Mesodermal cell (in vitro differentiated cells): ENCODE measurements around the gene GCNT2.
"Not testable (repeated sequence)": the region's sequence is repeated elsewhere in the genome, so short reads cannot be mapped to it uniquely, and the experiment has no call there.

Source experiments
- H3K27ac ChIP-seq: 2 replicates; pipeline ENCODE4 v1.7.0; 2013; ENCODE audit warnings: mild to moderate bottlenecking, low read depth, low read length, moderate library complexity; ENCODE audit not compliant: severe bottlenecking
- H3K36me3 ChIP-seq: 2 replicates; pipeline ENCODE4 v1.7.1; 2013; ENCODE audit warnings: mild to moderate bottlenecking, low read length, moderate library complexity; ENCODE audit not compliant: control insufficient read depth, insufficient read depth
- H3K4me1 ChIP-seq: one replicate; pipeline ENCODE4 v1.7.1; 2013; ENCODE audit warnings: mild to moderate bottlenecking, low read length; ENCODE audit not compliant: insufficient read depth, control insufficient read depth, poor library complexity, severe bottlenecking
- H3K4me3 ChIP-seq: 2 replicates; pipeline ENCODE4 v1.7.0; 2013; ENCODE audit warnings: low read length, control low read depth, mild to moderate bottlenecking; ENCODE audit not compliant: insufficient read depth, poor library complexity, severe bottlenecking; ENCODE audit errors: extremely low read depth
- H3K9me3 ChIP-seq: 2 replicates; pipeline ENCODE4 v1.7.1; 2013; ENCODE audit warnings: mild to moderate bottlenecking, low read length, moderate library complexity; ENCODE audit not compliant: control insufficient read depth
- WGBS, 2 experiments: methylation state at CpG; one replicate each; pipeline ENCODE4 v1.1.5; 2013; ENCODE audit warnings: missing lambda C conversion rate in 2 of 2; ENCODE audit not compliant: insufficient coverage in 2 of 2; 5-methylcytosine and 5-hydroxymethylcytosine counted together

GCNT2 gene

DNA sequence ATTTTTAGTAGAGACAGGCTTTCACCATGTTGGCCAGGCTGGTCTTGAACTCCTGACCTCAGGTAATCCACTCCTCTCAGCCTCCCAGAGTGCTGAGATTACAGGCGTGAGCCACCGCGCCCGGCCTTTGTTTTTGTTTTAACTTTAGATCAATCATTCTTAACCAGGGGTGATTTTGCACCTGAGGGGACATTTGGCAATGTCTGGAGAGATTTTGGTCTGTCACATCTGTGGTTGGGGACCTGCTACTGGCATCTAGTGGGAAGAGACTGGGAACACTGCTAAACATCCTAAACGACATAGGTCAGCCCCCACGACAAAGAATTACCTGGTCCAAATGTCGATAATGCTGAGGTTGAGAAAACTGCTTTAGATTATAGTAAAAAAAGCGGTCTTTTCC, 91.0 kb downstream of the GCNT2 start:
- Histone ChIP-seq H3K4me1 (no peaks in the 10 kb centered on the region), H3K36me3 (no peaks in the 10 kb centered on the region), H3K27ac (no peak overlapping the region), H3K4me3 (no peak overlapping the region), H3K9me3 (no peaks in the 10 kb centered on the region)
- WGBS, 2 experiments = 92 to 100% methylated on average over 3 to 4 of the region's 8 CpGs

DNA sequence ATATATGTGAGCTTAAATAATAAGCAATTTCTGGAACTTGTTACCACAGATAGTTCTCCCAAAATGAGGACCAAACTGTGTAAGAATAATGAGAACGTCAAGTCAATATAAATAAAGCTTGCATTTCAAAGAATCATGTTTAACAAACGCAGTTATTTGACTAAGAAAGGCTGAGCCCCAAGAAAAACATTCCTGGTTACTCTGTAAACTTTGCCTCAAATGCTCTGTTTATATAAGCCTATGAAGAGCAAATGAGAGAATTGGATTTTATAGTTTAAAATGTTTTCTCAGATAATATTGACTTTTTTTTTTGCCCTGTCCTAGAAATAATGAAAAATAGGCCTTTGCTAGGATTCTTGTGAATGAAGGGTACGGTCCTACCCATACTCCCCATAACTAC, 91.9 kb downstream of the GCNT2 start:
- no CpG with 5 or more reads among the region's 3 CpGs for WGBS, 2 experiments
- H3K36me3 ChIP-seq = no peaks in the 10 kb centered on the region
- no peaks in the 10 kb centered on the region for H3K9me3 ChIP-seq
- no peak overlapping the region for H3K4me3 ChIP-seq
- no peaks in the 10 kb centered on the region for H3K4me1 ChIP-seq
- no peak overlapping the region for H3K27ac ChIP-seq

DNA sequence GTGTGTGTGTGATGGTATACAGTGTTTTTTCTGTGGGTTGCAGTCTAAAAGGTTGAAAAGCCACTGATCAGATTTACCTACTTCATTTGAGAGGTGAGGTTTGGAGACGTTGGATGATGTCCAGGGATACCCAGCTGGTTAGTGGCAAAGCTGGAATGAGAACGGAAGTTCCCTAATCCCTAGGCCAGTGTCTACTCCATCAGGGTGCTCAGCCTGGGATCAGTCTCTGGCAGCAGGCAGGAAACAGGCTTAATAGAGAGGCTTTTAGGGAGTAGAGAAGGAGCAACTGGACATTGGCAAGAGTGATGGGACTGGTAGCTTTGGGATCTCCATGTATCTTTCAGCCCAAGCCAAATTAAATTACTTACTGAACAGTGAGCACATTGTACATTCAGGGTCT, 92.6 kb downstream of the GCNT2 start:
- no peak overlapping the region for H3K27ac ChIP-seq
- no peaks in the 10 kb centered on the region for H3K9me3 ChIP-seq
- no peaks in the 10 kb centered on the region for H3K4me1 ChIP-seq
- H3K36me3 ChIP-seq = no peaks in the 10 kb centered on the region
- WGBS, 2 experiments = 100% methylated on average over 1 of the region's 2 CpGs; no CpG with 5 or more reads in 1 of the 2 experiments
- no peak overlapping the region for H3K4me3 ChIP-seq

DNA sequence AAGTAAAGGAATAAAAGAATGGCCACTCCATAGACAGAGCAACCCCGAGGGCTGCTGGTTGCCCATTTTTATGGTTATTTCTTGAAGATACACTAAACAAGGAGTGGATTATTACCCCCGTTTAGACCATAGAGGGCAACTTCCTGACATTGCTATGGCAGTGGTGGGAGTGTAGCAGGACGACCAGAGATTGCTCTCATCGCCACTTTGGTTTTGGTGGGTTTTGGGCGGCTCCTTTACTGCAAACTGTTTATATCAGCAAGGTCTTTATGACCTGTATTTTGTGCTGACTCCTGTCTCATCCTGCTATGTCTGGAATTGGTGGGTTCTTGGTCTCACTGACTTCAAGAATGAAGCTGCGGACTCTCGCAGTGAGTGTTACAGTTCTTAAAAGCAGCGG, 94.5 kb downstream of the GCNT2 start:
- no peaks in the 10 kb centered on the region for H3K36me3 ChIP-seq
- H3K27ac ChIP-seq = no peak overlapping the region
- no peaks in the 10 kb centered on the region for H3K9me3 ChIP-seq
- H3K4me1 ChIP-seq = peaks cover 6% of the 10 kb centered on the region
- WGBS, 2 experiments = 83 to 92% methylated on average over 5 to 7 of the region's 8 CpGs
- no peak overlapping the region for H3K4me3 ChIP-seq

DNA sequence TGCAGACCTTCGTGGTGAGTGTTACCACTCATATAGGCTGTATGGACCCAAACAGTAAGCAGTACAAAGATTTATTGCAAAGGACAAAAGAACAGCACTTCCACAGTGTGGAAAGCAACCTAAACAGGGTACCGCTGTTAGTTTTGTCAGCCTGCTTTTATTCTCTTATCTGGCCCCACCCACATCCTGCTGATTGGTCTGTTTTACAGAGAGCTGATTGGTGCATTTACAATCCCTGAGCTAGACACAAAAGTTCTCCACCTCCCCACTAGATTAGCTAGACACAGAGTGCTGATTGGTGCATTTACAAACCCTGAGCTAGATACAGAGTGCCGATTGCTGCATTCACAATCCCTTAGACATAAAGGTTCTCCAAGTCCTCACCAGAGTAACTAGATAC, 95.1 kb downstream of the GCNT2 start:
- not testable (repeated sequence) for H3K4me3 ChIP-seq, H3K4me1 ChIP-seq, H3K36me3 ChIP-seq, H3K27ac ChIP-seq, H3K9me3 ChIP-seq
- 90 to 93% methylated on average over 2 to 3 of the region's 3 CpGs for WGBS, 2 experiments

DNA sequence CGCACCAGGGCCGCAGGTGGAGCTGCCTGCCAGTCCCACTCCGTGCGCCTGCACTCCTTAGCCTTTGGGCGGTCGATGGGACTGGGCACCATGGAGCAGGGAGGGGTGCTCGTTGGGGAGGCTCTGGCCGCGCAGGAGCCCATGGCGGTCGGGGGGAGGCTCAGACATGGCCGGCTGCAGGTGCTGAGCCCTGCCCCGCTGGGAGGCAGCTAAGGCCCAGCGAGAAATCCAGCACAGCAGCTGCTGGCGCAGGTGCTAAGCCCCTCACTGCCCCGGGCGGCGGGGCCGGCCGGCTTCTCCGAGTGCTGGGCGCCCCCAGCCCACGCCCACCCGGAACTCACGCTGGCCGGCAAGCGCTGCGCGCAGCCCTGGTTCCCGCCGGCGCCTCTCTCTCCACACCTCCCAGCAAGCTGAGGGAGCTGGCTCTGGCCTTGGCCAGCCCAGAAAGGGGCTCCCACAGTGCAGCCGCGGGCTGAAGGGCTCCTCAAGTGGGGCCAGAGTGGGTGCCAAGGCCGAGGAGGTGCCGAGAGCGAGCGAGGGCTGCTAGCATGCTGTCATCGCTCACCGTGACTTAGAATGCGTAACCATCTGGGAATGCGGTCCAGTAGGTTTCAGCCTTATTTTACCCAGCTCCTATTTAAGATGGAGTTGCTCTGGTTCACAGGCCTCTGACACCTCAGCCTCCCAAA, 96.0 kb downstream of the GCNT2 start:
- Histone ChIP-seq H3K4me3 (no peak overlapping the region), H3K4me1 (peaks cover 6% of the 10 kb centered on the region), H3K36me3 (no peaks in the 10 kb centered on the region), H3K27ac (no peak overlapping the region), H3K9me3 (no peaks in the 10 kb centered on the region)
- WGBS, 2 experiments = 94% methylated on average over 23 to 42 of the region's 42 CpGs

DNA sequence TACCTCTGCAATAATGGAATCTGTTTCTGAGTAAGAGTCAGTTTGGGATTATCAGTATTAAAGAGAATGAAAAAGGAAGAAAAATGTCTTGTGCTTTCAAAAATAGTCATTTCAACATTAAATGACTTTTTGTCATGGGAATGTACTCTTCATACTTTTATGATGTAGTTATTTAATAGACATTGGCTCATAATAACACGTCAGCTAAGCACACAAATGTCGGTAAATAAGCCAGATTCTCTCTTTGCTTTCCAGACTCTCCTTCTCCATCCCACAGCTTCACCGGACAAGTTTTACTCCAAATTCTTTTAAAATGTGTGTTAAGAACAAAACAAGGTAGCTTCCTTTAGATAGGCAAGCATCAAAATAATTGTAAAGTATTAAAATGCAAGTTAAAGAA, 97.3 kb downstream of the GCNT2 start:
- Histone ChIP-seq H3K27ac (no peak overlapping the region), H3K4me1 (peaks cover 6% of the 10 kb centered on the region), H3K36me3 (peaks cover 3% of the 10 kb centered on the region), H3K9me3 (no peaks in the 10 kb centered on the region), H3K4me3 (no peak overlapping the region)
- no CpG with 5 or more reads among the region's 3 CpGs for WGBS, 2 experiments

DNA sequence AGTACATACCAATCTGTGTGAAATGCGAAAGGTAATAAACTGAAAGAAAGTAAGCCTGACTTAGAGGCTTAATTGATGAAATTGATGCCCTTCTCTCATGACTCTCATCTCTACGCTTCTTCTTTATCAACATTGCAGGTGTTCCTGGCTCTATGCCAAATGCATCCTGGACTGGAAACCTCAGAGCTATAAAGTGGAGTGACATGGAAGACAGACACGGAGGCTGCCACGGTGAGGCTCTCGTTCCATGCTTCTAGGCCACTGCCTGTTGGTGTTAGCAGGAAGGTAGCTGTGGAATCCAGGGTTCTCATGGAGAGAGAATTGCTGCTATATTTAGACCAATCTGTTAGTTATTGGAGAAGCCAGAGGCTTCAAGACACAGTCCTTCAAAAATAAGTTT, 100.1 kb downstream of the GCNT2 start:
- H3K4me1 ChIP-seq = peaks cover 6% of the 10 kb centered on the region
- H3K27ac ChIP-seq = no peak overlapping the region
- peaks cover 3% of the 10 kb centered on the region for H3K36me3 ChIP-seq
- 97 to 100% methylated on average over 5 of the region's 5 CpGs for WGBS, 2 experiments
- H3K4me3 ChIP-seq = no peak overlapping the region
- H3K9me3 ChIP-seq = no peaks in the 10 kb centered on the region

DNA sequence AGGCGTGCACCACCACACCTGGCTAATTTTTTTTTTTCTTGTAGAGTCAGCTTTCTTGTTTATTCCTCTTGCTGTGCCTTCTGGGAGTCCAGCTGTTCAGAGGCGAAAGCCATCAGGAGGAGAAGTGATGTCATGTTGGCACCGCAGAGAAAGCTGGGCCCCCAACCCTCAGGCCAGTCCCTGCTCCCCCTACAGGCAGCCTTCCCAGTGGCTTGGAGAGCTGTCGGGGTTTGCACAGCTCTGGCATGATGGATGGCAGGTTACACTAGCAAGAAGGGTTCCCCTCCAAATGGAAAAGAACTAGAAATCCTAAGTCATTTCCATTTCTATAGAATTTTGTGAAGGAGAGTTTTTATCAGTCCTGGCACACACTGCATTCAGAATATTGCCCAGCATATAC, 100.7 kb downstream of the GCNT2 start:
- Histone ChIP-seq H3K27ac (no peak overlapping the region), H3K4me3 (no peak overlapping the region), H3K36me3 (peaks cover 3% of the 10 kb centered on the region), H3K9me3 (no peaks in the 10 kb centered on the region), H3K4me1 (peaks cover 6% of the 10 kb centered on the region)
- 80 to 89% methylated on average over 1 to 3 of the region's 4 CpGs for WGBS, 2 experiments

DNA sequence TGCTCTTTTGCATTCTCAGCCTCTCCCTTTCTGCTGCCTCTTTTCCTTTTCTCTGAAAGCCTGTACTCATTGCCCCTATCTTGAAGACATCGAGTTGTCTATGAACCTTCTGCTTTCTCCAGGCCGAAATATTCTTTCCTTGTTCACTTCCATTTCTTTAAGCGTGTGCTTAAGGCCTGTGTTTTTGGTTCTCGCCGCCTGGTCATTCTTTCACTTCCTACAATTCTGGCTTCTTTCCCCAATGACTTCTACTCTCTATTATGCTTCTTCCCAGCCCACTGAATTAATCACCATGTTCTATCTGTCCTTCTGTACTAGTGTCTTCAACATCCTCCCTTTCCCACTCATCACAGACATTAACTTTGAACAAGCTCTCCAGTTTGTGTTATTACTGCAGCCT, 103.7 kb downstream of the GCNT2 start:
- 97 to 98% methylated on average over 5 of the region's 5 CpGs for WGBS, 2 experiments
- Histone ChIP-seq H3K36me3 (peaks cover 6% of the 10 kb centered on the region), H3K9me3 (no peaks in the 10 kb centered on the region), H3K4me1 (peaks cover 7% of the 10 kb centered on the region), H3K27ac (no peak overlapping the region), H3K4me3 (no peak overlapping the region)

DNA sequence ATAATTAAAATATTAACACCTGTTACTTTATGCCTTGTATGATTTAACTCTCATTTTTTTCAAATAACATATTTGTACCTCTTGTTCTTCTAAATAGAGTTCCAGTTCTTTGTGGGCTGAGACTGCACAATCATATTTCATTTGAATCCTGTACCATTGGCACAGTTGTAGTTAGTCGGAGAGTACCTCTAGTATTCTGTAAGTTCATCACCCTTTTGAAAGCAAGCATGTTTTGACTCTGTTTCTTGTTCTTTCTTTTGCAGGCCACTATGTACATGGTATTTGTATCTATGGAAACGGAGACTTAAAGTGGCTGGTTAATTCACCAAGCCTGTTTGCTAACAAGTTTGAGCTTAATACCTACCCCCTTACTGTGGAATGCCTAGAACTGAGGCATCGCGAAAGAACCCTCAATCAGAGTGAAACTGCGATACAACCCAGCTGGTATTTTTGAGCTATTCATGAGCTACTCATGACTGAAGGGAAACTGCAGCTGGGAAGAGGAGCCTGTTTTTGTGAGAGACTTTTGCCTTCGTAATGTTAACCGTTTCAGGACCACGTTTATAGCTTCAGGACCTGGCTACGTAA, 105.1 kb downstream of the GCNT2 start:
- H3K36me3 ChIP-seq = peaks cover 6% of the 10 kb centered on the region
- H3K4me3 ChIP-seq = no peak overlapping the region
- WGBS, 2 experiments = 79 to 88% methylated on average over 3 to 5 of the region's 9 CpGs
- no peaks in the 10 kb centered on the region for H3K9me3 ChIP-seq
- H3K4me1 ChIP-seq = peaks cover 3% of the 10 kb centered on the region
- no peak overlapping the region for H3K27ac ChIP-seq
